ENCODE measurements around the gene EML1. TPM values are rescaled to one million over a fixed set of nuclear protein-coding genes. Genes with fewer than 3 reads are reported as not detected.

The EML1 gene
- total RNA-seq, 1 experiment from 2014 or later: 12.0 TPM

- no TSS peak for BruUV-seq (replicated peaks)
- Histone ChIP-seq H3K9me3 (ENCODE audit: low read length) (no peaks in the 10 kb centered on the region), H3K79me2 (ENCODE audit: low read length) (no peaks in the 10 kb centered on the region), H3K9me2 (replicated peaks; ENCODE audit: low read length) (no peaks in the 10 kb centered on the region), H3K4me2 (ENCODE audit: low read length) (no peak overlapping the region), H3K9ac (ENCODE audit: low read length) (no peak overlapping the region), H3K4me1 (ENCODE audit: insufficient read depth, low read length) (no peaks in the 10 kb centered on the region), H4K20me1 (ENCODE audit: low read length) (no peaks in the 10 kb centered on the region), H3K27ac (ENCODE audit: low read length) (no peak overlapping the region), H3K27me3 (ENCODE audit: low read length) (no peaks in the 10 kb centered on the region), H3F3A (ENCODE audit: low read length, unreplicated experiment) (no peaks in the 10 kb centered on the region), H3K4me3 (ENCODE audit: low read length) (no peak overlapping the region), H3K36me3 (ENCODE audit: low read depth, low read length) (no peaks in the 10 kb centered on the region), H2AFZ (ENCODE audit: low read length) (no peak overlapping the region)
- no peak for DNase-seq
- ChIA-PET POLR2A (ENCODE audit: unreplicated experiment) (no interaction called here), CTCF (no interaction called here)
- no peak for TF ChIP-seq EZH2phosphoT487 (IDR thresholded peaks at IDR 0.05; ENCODE audit: borderline replicate concordance, low read length)
- TF ChIP-seq, protein P1, sequence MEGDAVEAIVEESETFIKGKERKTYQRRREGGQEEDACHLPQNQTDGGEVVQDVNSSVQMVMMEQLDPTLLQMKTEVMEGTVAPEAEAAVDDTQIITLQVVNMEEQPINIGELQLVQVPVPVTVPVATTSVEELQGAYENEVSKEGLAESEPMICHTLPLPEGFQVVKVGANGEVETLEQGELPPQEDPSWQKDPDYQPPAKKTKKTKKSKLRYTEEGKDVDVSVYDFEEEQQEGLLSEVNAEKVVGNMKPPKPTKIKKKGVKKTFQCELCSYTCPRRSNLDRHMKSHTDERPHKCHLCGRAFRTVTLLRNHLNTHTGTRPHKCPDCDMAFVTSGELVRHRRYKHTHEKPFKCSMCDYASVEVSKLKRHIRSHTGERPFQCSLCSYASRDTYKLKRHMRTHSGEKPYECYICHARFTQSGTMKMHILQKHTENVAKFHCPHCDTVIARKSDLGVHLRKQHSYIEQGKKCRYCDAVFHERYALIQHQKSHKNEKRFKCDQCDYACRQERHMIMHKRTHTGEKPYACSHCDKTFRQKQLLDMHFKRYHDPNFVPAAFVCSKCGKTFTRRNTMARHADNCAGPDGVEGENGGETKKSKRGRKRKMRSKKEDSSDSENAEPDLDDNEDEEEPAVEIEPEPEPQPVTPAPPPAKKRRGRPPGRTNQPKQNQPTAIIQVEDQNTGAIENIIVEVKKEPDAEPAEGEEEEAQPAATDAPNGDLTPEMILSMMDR (conservative IDR thresholded peaks at IDR 0.05; ENCODE audit: low read depth, low read length): no peak
- TF ChIP-seq EZH2 (IDR thresholded peaks at IDR 0.05; ENCODE audit: low read length, unreplicated experiment): no peak
- intact Hi-C loops (cut with micrococcal nuclease): no loop called here
- ATAC-seq: no peak
Observed at GRCh38 chr14:99831303-99831702, 38.1 kb downstream of the EML1 start.

GRCh38 chr14:99831903-99832685, 38.9 kb downstream of the EML1 start:
- CTCF ChIA-PET: no interaction called here
- Histone ChIP-seq H3K36me3 (ENCODE audit: low read depth, low read length) (no peaks in the 10 kb centered on the region), H2AFZ (ENCODE audit: low read length) (no peak overlapping the region), H3K4me2 (ENCODE audit: low read length) (no peak overlapping the region), H3K4me1 (ENCODE audit: insufficient read depth, low read length) (no peaks in the 10 kb centered on the region), H3K9me3 (ENCODE audit: low read length) (no peaks in the 10 kb centered on the region), H3K27ac (ENCODE audit: low read length) (no peak overlapping the region), H3K4me3 (ENCODE audit: low read length) (no peak overlapping the region), H3K27me3 (ENCODE audit: low read length) (no peaks in the 10 kb centered on the region), H3K9me2 (replicated peaks; ENCODE audit: low read length) (no peaks in the 10 kb centered on the region), H3K79me2 (ENCODE audit: low read length) (no peaks in the 10 kb centered on the region), H3K9ac (ENCODE audit: low read length) (no peak overlapping the region), H3F3A (ENCODE audit: low read length, unreplicated experiment) (no peaks in the 10 kb centered on the region), H4K20me1 (ENCODE audit: low read length) (no peaks in the 10 kb centered on the region)
- POLR2A ChIA-PET (ENCODE audit: unreplicated experiment): no interaction called here
- BruUV-seq (replicated peaks): no TSS peak
- TF ChIP-seq EZH2phosphoT487 (IDR thresholded peaks at IDR 0.05; ENCODE audit: borderline replicate concordance, low read length) (no peak), EZH2 (IDR thresholded peaks at IDR 0.05; ENCODE audit: low read length, unreplicated experiment) (no peak)
- TF ChIP-seq, protein P1 (conservative IDR thresholded peaks at IDR 0.05; ENCODE audit: low read depth, low read length): no peak
- DNase-seq (no peak), ATAC-seq (no peak)
- intact Hi-C loops (cut with micrococcal nuclease): no loop called here

- no peaks in the 10 kb centered on the region for H3K27me3 ChIP-seq (ENCODE audit: low read length)
- no peak for ATAC-seq
- H4K20me1 ChIP-seq (ENCODE audit: low read length): no peaks in the 10 kb centered on the region
Observed at GRCh38 chr14:99837822-99838221, 44.6 kb downstream of the EML1 start.

More at GRCh38 chr14:99837822-99838221, 44.6 kb downstream of the EML1 start:
- H3K9ac ChIP-seq (ENCODE audit: low read length): no peak overlapping the region
- ChIA-PET CTCF (interaction anchor here (0.6 kb wide), 1 partner anchor 154 kb away, joined by 5 read pairs; no protein-coding TSS in a partner anchor), POLR2A (ENCODE audit: unreplicated experiment) (no interaction called here)
- TF ChIP-seq EZH2 (IDR thresholded peaks at IDR 0.05; ENCODE audit: low read length, unreplicated experiment): no peak
- TF ChIP-seq, protein P1 (conservative IDR thresholded peaks at IDR 0.05; ENCODE audit: low read depth, low read length): no peak
- TF ChIP-seq EZH2phosphoT487 (IDR thresholded peaks at IDR 0.05; ENCODE audit: borderline replicate concordance, low read length): no peak
- no peak for DNase-seq
- peaks cover 9% of the 10 kb centered on the region for H3K4me1 ChIP-seq (ENCODE audit: insufficient read depth, low read length)
- H3K9me3 ChIP-seq (ENCODE audit: low read length): no peaks in the 10 kb centered on the region
- no peak overlapping the region for H3K4me3 ChIP-seq (ENCODE audit: low read length)
- no peaks in the 10 kb centered on the region for H3K9me2 ChIP-seq (replicated peaks; ENCODE audit: low read length)
- no peaks in the 10 kb centered on the region for H3F3A ChIP-seq (ENCODE audit: low read length, unreplicated experiment)
- H3K4me2 ChIP-seq (ENCODE audit: low read length): no peak overlapping the region
- intact Hi-C loops (cut with micrococcal nuclease): loop anchor here (5.0 kb wide), 1 partner anchor 39 kb away; no protein-coding TSS in a partner anchor
- no peak overlapping the region for H2AFZ ChIP-seq (ENCODE audit: low read length)
- BruUV-seq (replicated peaks): no TSS peak
- H3K36me3 ChIP-seq (ENCODE audit: low read depth, low read length): no peaks in the 10 kb centered on the region
- H3K79me2 ChIP-seq (ENCODE audit: low read length): no peaks in the 10 kb centered on the region
- H3K27ac ChIP-seq (ENCODE audit: low read length): no peak overlapping the region

All from PC-3 (cell line).